Erythroblast (primary cell): ENCODE measurements around the gene JARID2.

ENCODE experiments used
- DNase-seq, 2 experiments: peaks; one replicate each; lab custom pipeline; 2025; lab: John Stamatoyannopoulos, UW
- GATA1 ChIP-seq: IDR thresholded peaks from 2 replicates; pipeline ENCODE4 v1.6.1; 2011; ENCODE audit warnings: low read depth, mild to moderate bottlenecking, control low read depth, low read length, moderate library complexity
- POLR2A ChIP-seq: IDR thresholded peaks from 2 replicates; pipeline ENCODE4 v1.6.1; 2011; ENCODE audit warnings: mild to moderate bottlenecking, low read length

JARID2 gene

GRCh38 chr6:15356179-15356578, 110.3 kb downstream of the JARID2 start:
- DNase-seq, result no peak
- no peak for TF ChIP-seq POLR2A
- no peak for TF ChIP-seq GATA1

GRCh38 chr6:15356937-15357336, 111.1 kb downstream of the JARID2 start:
- TF ChIP-seq POLR2A (no peak), GATA1 (no peak)
- no peak for DNase-seq

- DNase-seq, result no peak
- TF ChIP-seq GATA1 (no peak), POLR2A (no peak)
Measured at GRCh38 chr6:15357782-15358181, 111.9 kb downstream of the JARID2 start.

- TF ChIP-seq GATA1 (no peak), POLR2A (no peak)
- no peak for DNase-seq
Measured at GRCh38 chr6:15358579-15359327, 112.9 kb downstream of the JARID2 start.

GRCh38 chr6:15359335-15359862, 113.5 kb downstream of the JARID2 start:
- TF ChIP-seq GATA1 (no peak), POLR2A (no peak)
- no peak for DNase-seq

GRCh38 chr6:15360300-15360699, 114.4 kb downstream of the JARID2 start:
- DNase-seq, result no peak
- TF ChIP-seq POLR2A (no peak), GATA1 (no peak)

- no peak for TF ChIP-seq GATA1
- no peak for TF ChIP-seq POLR2A
- DNase-seq, result no peak
Measured at GRCh38 chr6:15361197-15361596, 115.3 kb downstream of the JARID2 start.

GRCh38 chr6:15362274-15363160, 116.6 kb downstream of the JARID2 start:
- TF ChIP-seq POLR2A (no peak), GATA1 (no peak)
- DNase-seq, result no peak

- TF ChIP-seq POLR2A, result no peak
- no peak for TF ChIP-seq GATA1
- no peak for DNase-seq
Measured at GRCh38 chr6:15363164-15363522, 117.3 kb downstream of the JARID2 start.

GRCh38 chr6:15363523-15364400, 117.9 kb downstream of the JARID2 start:
- no peak for DNase-seq
- TF ChIP-seq POLR2A, result peak; percentile 7
- no peak for TF ChIP-seq GATA1

- DNase-seq, result peak; percentile 27
- TF ChIP-seq POLR2A (no peak), GATA1 (no peak)
Measured at GRCh38 chr6:15364401-15365037, 118.7 kb downstream of the JARID2 start.

- peak; percentile 83 to 84 for DNase-seq
Measured at GRCh38 chr6:15365273-15365687, 119.4 kb downstream of the JARID2 start.

More at GRCh38 chr6:15365273-15365687, 119.4 kb downstream of the JARID2 start:
- TF ChIP-seq GATA1 (no peak), POLR2A (no peak)
